ENCODE results near the gene ACSS2.

Gene ACSS2

GRCh38 chr20:34952671-34953070 is 76.3 kb downstream of the ACSS2 start:
- no peak for DNase-seq

GRCh38 chr20:34953960-34954359 is 77.5 kb downstream of the ACSS2 start:
- no peak for DNase-seq

- no peak for DNase-seq
Measured at GRCh38 chr20:34954904-34955230, 78.5 kb downstream of the ACSS2 start.

GRCh38 chr20:34955231-34956040 is 79.0 kb downstream of the ACSS2 start, which contains the start of the genes GSS and MYH7B:
Gene GSS (minus strand): TSS chr20:34955806. CDS start chr20:34951852, 3,954 bp downstream.
Gene MYH7B (plus strand): TSS chr20:34955868. CDS start chr20:34978006, 22,138 bp downstream.
- DNase-seq, result peak; percentile 95

- DNase-seq, result no peak
Measured at GRCh38 chr20:34956041-34956458, 79.6 kb downstream of the ACSS2 start.

- no peak for DNase-seq
Measured at GRCh38 chr20:34956751-34957472, 80.5 kb downstream of the ACSS2 start.

GRCh38 chr20:34964486-34964885 is 88.1 kb downstream of the ACSS2 start:
- no peak for DNase-seq

- DNase-seq, result no peak
Measured at GRCh38 chr20:34965051-34965450, 88.6 kb downstream of the ACSS2 start.

GRCh38 chr20:34967421-34967820 is 91.0 kb downstream of the ACSS2 start:
- DNase-seq, result no peak

GRCh38 chr20:34968042-34968775 is 91.8 kb downstream of the ACSS2 start:
- DNase-seq, result no peak

- DNase-seq, result peak; percentile 78
Measured at GRCh38 chr20:34970193-34970840, 93.9 kb downstream of the ACSS2 start.

GRCh38 chr20:34970846-34971560 is 94.6 kb downstream of the ACSS2 start:
- peak; percentile 22 for DNase-seq

GRCh38 chr20:34971561-34972235 is 95.3 kb downstream of the ACSS2 start:
- no peak for DNase-seq

GRCh38 chr20:34974246-34974645 is 97.8 kb downstream of the ACSS2 start:
- DNase-seq, result no peak

GRCh38 chr20:34976286-34976685 is 99.9 kb downstream of the ACSS2 start:
- DNase-seq, result no peak
